HCEC 1CT (cell line): Measurements from ENCODE around the gene EPHB1.
"Not testable (repeated sequence)": the region's sequence is repeated elsewhere in the genome, so short reads cannot be mapped to it uniquely, and the experiment has no call there.

Source experiments
- DNase-seq: peaks from one replicate; pipeline ENCODE4 v3.0.0-alpha.2; 2017

Gene EPHB1

GRCh38 chr3:134788283-134788682 is 6.8 kb upstream of the EPHB1 start:
- DNase-seq, result not testable (repeated sequence)

DNA sequence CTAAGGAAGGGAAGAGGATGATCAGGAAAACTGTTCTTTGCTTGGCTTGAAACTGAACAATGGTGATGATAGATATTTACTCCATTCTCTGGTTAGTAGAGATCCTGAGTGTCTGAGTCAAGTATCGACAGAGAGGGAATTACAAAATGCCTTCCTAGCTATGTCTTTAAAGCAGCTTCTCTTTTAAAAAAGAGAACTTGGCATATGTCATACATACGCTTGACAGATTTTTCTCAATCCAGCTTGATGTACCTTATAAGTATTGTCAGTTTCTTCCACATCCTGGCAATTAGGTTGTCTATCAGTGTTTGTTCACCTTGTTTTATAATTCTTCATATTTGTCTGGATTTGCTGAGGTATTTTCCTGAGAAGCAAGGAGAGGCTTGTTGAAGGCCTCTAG is 5.0 kb upstream of the EPHB1 start:
- DNase-seq, result no peak

DNA sequence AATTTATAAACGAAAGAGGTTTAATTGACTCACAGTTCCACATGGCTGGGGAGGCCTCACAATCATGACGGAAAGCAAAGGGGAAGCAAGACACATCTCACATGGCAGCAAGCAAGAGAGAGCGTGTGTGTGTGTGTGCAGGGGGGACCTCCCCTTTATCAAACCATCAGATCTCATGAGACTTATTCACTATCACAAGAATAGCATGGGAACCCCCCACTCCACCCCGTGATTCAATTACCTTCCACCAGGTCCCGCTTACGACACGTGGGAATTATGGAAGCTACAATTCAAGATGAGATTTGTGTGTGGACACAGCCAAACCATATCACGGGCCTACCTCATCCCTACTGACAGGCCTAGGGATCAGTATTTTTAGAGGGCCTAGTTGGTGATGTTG is 3.1 kb upstream of the EPHB1 start:
- no peak for DNase-seq

DNA sequence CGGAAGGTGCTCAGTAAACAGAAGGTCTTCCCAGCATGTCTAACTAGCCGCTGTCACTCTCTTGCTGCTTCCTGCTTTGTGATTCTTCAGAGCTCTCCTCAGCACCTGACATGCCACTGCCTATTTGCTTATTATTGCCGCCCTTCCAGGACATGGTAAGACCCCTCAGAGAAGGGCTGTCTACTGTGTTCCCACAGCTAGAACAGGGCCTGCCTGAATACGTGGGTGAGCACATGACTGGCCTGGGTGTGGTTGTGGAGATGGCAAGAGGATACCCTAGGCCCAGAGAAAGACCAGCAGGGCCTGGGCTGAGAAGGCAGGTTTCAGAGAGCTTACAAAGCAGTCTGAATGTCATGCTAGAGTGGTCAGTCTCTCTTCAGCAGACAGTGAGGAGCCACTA is 2.4 kb upstream of the EPHB1 start:
- no peak for DNase-seq

- DNase-seq, result no peak
Measured at GRCh38 chr3:134793562-134793961, 1.5 kb upstream of the EPHB1 start.

- no peak for DNase-seq
Measured at GRCh38 chr3:134794323-134794722, 737 bp upstream of the EPHB1 start.

- DNase-seq, result no peak
Measured at GRCh38 chr3:134795746-134796280, 753 bp downstream of the EPHB1 start.

DNA sequence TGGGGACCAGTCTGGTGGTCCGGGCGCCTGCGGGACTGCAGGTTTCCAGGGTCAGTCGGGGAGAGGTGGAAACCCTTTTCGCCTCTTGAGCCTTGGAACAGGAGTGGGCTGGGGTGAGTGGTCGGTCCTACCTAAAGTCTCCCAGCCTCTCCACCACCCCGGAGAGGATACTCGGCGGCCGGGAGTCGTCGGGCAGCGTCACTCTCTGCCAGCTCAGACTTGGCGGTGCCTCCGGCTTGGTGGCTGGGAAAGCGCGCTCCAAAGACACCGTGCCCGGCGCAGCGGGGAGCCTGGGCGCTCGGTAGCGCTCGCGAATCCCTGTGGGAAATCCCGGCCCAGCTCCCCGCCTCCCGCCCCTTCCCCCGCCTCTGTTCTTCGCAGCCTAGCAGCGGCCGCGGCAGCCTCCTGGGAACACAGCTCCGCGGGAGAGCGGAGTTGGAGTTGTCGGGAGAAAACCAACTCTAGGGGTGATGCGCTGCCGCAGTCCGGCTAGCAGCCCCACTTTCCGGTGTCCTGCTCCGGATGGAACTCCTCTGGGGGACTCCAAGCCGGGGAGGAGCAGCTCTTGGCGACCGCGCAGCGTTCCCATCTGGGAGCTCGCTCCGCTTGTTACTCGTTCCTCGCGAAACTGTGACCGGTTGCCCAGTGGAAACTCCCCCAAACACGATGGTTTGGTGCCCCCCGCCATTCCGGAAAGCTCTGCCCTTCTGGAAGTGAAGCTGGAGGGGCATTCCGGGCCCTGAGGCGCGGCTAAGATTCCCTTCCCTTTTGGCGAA is 1.4 kb downstream of the EPHB1 start:
- DNase-seq, result no peak

- DNase-seq, result no peak
Measured at GRCh38 chr3:134797057-134797740, 2.1 kb downstream of the EPHB1 start.

DNA sequence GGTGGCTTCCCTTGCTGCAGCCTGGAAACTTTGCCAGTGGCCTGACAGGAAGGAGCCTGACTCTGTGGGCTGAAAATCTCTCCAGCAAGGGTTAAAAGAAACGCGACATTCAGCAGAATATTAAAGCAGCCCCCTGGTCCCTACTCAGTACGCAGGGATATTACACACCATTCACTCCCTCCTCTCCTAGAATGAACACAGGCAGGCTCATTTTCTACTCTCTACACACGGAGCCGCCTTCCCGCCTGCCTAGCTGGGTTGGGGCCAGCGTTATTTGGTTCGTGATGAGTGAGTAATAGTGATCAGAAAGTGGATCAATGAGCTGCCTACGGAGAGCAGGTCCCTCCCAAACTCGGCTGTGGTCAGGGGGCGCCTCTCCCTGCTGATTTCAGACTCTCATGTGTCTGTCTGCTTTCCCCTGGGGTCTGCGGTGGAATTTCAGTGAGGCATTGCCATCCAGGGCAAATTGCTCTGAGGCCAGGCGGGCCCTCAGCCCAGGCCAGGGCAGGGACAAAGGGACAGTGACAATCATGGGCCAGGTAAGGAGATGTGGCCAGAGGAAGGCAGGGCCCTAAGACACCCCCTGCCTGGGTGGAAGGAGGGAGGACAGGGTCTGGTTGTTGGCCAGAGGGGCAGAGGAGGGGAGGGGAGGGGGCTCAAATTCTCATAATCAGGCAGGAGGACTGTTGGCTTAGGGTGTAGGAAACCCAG is 2.8 kb downstream of the EPHB1 start:
- DNase-seq, result no peak

DNA sequence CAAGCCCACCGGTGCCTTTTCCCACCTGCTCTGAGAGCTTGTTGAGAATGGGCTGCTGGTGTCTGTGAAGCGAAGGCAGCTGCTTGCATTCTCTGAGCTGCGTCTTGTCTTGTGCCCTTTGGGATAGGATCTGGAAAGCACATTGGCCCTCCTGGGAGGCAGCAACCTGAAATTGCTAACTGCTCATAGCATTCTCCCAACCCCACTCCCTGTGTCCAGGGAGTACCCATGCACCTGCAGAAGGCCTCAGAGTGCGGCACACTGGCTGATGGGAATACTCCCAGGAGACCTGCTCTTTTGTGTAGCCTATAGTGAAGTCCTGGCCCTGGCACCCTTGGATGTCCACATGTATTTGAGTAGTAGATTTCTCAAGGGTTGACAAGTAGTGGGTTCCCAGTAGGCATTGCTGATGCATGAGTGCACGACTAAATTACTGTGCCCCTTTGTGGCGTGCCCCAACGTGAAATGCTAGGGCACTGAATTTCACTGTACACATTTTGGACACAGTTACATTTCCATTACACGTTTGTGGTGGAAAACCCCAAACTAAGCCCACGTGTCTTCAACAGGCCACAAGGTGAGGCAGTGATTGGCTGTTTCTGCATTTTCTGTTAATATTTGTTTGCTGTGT is 3.7 kb downstream of the EPHB1 start:
- no peak for DNase-seq

DNA sequence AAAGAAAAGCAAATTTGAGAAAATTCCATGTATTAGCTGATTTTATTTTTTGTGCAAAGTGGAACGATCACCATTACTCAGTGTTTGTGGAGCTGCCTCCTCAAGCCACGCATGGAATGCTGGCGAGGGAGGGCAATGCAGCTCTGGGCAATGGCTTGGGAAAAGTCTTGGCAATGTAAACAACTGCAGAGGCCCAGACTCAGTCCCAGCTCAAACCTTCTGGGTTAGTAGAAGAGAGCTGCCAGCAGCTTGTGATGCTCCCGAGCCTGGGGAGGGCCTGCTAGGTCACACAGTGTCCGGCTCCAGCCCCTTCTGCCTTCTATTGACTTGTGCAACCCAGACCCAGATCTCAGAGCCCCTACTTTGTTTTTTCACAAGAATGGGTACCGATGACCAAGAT is 4.3 kb downstream of the EPHB1 start:
- DNase-seq, result no peak

GRCh38 chr3:134801204-134801958 is 6.3 kb downstream of the EPHB1 start:
- no peak for DNase-seq

DNA sequence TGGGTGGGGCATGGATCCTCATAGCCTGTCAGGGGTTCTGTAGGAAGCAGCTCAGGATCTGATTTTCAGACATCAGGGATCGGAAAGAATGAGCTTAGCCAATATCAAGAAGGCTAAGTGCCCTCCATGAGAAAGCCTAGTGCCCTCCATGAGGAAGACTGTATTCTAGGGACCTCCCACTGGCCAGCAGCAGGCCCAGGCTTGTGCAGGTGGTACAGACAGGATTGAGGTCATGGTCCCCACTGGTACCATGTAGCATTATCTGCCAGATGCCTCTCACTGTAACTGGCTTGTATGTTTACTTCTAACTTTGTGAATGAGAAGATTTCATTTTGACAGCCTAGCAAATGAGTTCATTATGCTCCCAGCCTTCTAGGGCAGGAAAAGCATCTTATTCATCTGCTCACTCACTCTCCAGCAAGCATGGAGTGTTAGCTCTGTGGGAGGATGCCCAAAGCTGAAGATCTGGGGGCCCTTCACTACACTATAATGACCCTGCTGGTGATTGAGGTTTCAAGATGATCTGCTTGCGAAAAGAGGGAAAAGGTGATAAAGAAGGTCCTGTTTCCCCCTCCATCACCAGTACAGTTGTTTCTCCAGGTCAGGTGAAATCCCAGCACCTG is 7.5 kb downstream of the EPHB1 start:
- DNase-seq, result no peak

- DNase-seq, result no peak
Measured at GRCh38 chr3:134803051-134803505, 8.0 kb downstream of the EPHB1 start.

DNA sequence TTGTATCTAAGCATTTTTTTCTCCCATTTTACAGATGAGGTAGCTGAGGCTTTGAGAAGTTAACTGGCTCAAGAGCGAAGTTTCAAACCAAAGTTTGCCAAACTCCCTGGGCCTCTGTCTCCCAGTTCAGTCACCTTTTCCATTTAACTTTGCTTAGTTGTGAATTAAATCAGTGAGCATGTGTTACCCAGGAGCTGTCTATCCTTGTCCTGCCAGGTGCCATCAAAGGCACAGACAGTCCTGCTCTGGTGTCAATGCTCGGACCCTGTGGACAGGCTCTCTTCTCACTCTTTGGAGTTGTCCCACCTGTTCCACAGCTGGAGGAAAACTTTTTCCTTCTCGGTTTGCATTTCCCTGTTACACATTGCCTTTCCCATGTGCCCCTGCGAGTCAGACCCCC is 8.6 kb downstream of the EPHB1 start:
- no peak for DNase-seq

- DNase-seq, result no peak
Measured at GRCh38 chr3:134804508-134805480, 9.7 kb downstream of the EPHB1 start.

DNA sequence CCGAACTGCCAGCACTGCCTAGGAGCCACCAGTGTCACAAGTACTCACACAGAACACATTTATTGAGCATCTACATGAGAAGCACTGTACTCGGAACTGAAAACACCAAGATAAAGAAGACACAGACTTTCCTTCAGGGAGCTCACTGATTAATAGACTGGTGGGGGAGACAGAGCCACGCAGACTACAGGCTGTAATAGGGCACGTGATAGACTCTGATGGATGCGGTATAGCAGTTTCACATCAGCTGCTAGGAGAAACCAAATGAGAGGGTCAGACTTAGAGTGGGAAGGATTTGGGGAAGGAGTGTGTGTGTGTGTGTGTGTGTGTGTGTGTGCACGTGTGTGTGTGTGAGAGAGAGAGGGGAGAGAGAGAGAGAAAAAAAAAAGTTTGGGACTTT is 12.1 kb downstream of the EPHB1 start:
- DNase-seq, result no peak

- no peak for DNase-seq
Measured at GRCh38 chr3:134808835-134809234, 13.8 kb downstream of the EPHB1 start.

- no peak for DNase-seq
Measured at GRCh38 chr3:134809427-134810051, 14.5 kb downstream of the EPHB1 start.
